GM12878 (cell line): ENCODE measurements around the gene CLN3. TPM values are rescaled to one million over a fixed set of nuclear protein-coding genes. Genes with fewer than 3 reads are reported as not detected.
"Not testable (repeated sequence)": the region's sequence is repeated elsewhere in the genome, so short reads cannot be mapped to it uniquely, and the experiment has no call there.

ENCODE experiments used
- ATAC-seq: fragments of 200-7000 bp; cut with Tn5 transposase; 3 replicates; pipeline ENCODE4 v1.9.1; 2020; ENCODE audit warnings: mild to moderate bottlenecking, moderate library complexity
- BruUV-seq: library from RNA; stranded (reverse); fragments of 400-500 nt; replicated peaks from 2 replicates; lab custom pipeline; 2021; lab: Mats Ljungman, UMichigan
- CTCF ChIA-PET: fragments of 300-600 bp; sonication (Branson Sonifier 250); formaldehyde crosslinking; extraction: SDS; loops from one replicate; lab custom pipeline; 2021; ENCODE audit warnings: inconsistent platforms; lab: Yijun Ruan, JAX
- POLR2A ChIA-PET: fragments of 350-600 bp; formaldehyde crosslinking; extraction: SDS; loops from one replicate; lab custom pipeline; 2021; ENCODE audit warnings: inconsistent platforms; lab: Charles Lee
- RAD21 ChIA-PET: fragments of 300-600 bp; sonication (Branson Sonifier 250); formaldehyde crosslinking; loops from one replicate; lab custom pipeline; 2023; ENCODE audit warnings: antibody characterized with exemption; ENCODE audit not compliant: unreplicated experiment; lab: Charles Lee
- SMC1A ChIA-PET: fragments of 300-600 bp; sonication (Branson Sonifier 250); formaldehyde crosslinking; loops from one replicate; lab custom pipeline; 2023; ENCODE audit not compliant: unreplicated experiment, uncharacterized antibody; lab: Charles Lee
- DNase-seq: peaks from one replicate; pipeline ENCODE4 v3.0.0-alpha.2; 2011; ENCODE audit warnings: low read depth, low spot score
- FAIRE-seq: peaks from 3 replicates; lab custom pipeline; 2011; peaks lifted over from hg19 to GRCh38; lab: Jason Lieb, UNC
- H2AFZ ChIP-seq: 2 replicates; pipeline ENCODE4 v1.6.0; 2011; ENCODE audit warnings: low read depth, low read length, control low read depth; ENCODE audit not compliant: control insufficient read depth
- H3K27ac ChIP-seq: 2 replicates; pipeline ENCODE4 v1.5.1; 2011; ENCODE audit warnings: control low read depth; ENCODE audit not compliant: control insufficient read depth, insufficient read depth
- H3K27me3 ChIP-seq, 2 experiments: replicated peaks in 1 of 2; 2 replicates each; pipeline versions ENCODE4 v1.6.0 to v1.6.1; 2011; ENCODE audit warnings: low read length in 1 of 2; ENCODE audit not compliant: control insufficient read depth in 2 of 2, insufficient read depth in 2 of 2
- H3K36me3 ChIP-seq, 2 experiments: 2 replicates each; pipeline ENCODE4 v1.5.1; 2011; ENCODE audit warnings: low read length in 1 of 2; ENCODE audit not compliant: control insufficient read depth in 2 of 2, insufficient read depth in 2 of 2
- H3K4me1 ChIP-seq: 2 replicates; pipeline ENCODE4 v1.6.1; 2011; ENCODE audit warnings: mild to moderate bottlenecking, low read length, moderate library complexity, mixed read lengths; ENCODE audit not compliant: control insufficient read depth, insufficient read depth
- H3K4me2 ChIP-seq: 2 replicates; pipeline ENCODE4 v1.6.0; 2011; ENCODE audit warnings: control low read depth; ENCODE audit not compliant: control insufficient read depth, insufficient read depth
- H3K4me3 ChIP-seq: fragments of 200-600 bp; sonication (generic); 2 replicates; pipeline ENCODE4 v1.5.1; 2016
- H3K79me2 ChIP-seq: 2 replicates; pipeline ENCODE4 v1.6.0; 2011; ENCODE audit warnings: low read length; ENCODE audit not compliant: control insufficient read depth, insufficient read depth
- H3K9ac ChIP-seq: 2 replicates; pipeline ENCODE4 v1.8.0; 2011; ENCODE audit warnings: low read length, control low read depth, mixed read lengths; ENCODE audit not compliant: control insufficient read depth, insufficient read depth
- H3K9me3 ChIP-seq: replicated peaks from 3 replicates; pipeline ENCODE4 v1.5.1; 2011; ENCODE audit warnings: mild to moderate bottlenecking, low read length; ENCODE audit not compliant: control insufficient read depth, insufficient read depth
- H4K20me1 ChIP-seq: 2 replicates; pipeline ENCODE4 v1.6.0; 2011; ENCODE audit not compliant: control insufficient read depth, insufficient read depth
- ZNF622 ChIP-seq: fragments of 450-650 bp; IDR thresholded peaks from 2 replicates; pipeline ENCODE4 v1.6.1; 2017; ENCODE audit warnings: mild to moderate bottlenecking, inconsistent platforms
- WGBS: methylation state at CpG from one replicate; pipeline ENCODE4 v1.1.6; 2016; ENCODE audit warnings: low lambda C conversion rate; ENCODE audit not compliant: insufficient replicate concordance, insufficient coverage; ENCODE audit errors: missing lambda C conversion rate; 5-methylcytosine and 5-hydroxymethylcytosine counted together
- in situ Hi-C: fragments of 300-500 bp; cut with MboI; formaldehyde crosslinking; loops from 9 replicates; pipeline ENCODE4 v1.14.3; 2018; ENCODE audit warnings: mixed read lengths
- intact Hi-C: fragments of 100-400 bp; cut with micrococcal nuclease; formaldehyde crosslinking; loops from one replicate; pipeline ENCODE4 v1.14.2; 2022; ENCODE audit not compliant: unreplicated experiment
- polyA plus RNA-seq, 11 experiments: library from polyadenylated mRNA; depleted of rRNA in 4 of 11; unstranded in 6 of 11; stranded (reverse) in 5 of 11; fragments of >200 nt; fragmentation: Nextera tagmentation in 4 of 11; fragmentation: Illumina TruSeq in 1 of 11; extraction: Ambion mirVana in 4 of 11; extraction: Trizol in 1 of 11; gene quantifications; 1 replicate in 1 of 11; 2 replicates in 10 of 11; pipeline versions ENCODE4 v1.2.1 to v1.2.3, GENCODE V29; 2011 to 2016; ENCODE audit warnings: inconsistent platforms in 2 of 11, missing spikeins in 2 of 11, low read depth in 1 of 11
- total RNA-seq, 4 experiments: library from RNA; depleted of rRNA in 3 of 4; stranded (reverse); fragments of >200 nt in 3 of 4; fragmentation: Illumina TruSeq in 1 of 4; extraction: Trizol in 1 of 4; gene quantifications; 2 replicates each; pipeline versions ENCODE4 v1.2.1 to v1.2.3, GENCODE V29; 2013 to 2021
- TF ChIP-seq, protein P1 (sequence below): fragments of 450-650 bp; IDR thresholded peaks from 2 replicates; pipeline ENCODE4 v1.6.1; 2016; ENCODE audit warnings: mild to moderate bottlenecking, moderate library complexity, borderline replicate concordance

Gene CLN3
- total and polyA plus RNA-seq, 10 of the 15 experiments (the other 5 are each of a cell fraction or from before 2014, with no cell fraction given) = 2.3 to 25.0 (median 16.6) TPM

DNA sequence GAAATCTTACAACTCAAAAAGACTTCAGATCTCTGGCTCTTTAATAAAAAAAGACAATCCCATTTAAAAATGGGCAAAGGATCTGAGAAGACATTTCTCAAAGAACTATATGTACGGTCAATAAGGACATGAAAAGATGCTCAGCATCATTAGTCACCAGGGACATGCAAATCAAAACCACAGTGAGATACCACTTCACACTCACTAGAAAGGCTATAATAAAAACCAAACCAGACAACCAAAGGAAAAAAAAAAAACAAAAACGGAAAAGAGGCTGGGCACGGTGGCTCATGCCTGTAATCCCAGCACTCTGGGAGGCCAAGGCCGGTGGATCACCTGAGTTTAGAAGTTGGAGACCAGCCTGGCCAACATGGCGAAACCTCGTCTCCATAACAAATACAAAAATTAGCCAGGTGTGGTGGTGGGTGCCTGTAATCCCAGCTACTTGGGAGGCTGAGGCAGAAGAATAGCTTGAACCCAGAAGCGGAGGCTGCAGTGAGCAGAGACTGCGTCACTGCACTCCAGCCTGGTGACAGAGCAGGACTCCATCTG, 18.1 kb downstream of the CLN3 start (continued):
- TF ChIP-seq, protein P1, sequence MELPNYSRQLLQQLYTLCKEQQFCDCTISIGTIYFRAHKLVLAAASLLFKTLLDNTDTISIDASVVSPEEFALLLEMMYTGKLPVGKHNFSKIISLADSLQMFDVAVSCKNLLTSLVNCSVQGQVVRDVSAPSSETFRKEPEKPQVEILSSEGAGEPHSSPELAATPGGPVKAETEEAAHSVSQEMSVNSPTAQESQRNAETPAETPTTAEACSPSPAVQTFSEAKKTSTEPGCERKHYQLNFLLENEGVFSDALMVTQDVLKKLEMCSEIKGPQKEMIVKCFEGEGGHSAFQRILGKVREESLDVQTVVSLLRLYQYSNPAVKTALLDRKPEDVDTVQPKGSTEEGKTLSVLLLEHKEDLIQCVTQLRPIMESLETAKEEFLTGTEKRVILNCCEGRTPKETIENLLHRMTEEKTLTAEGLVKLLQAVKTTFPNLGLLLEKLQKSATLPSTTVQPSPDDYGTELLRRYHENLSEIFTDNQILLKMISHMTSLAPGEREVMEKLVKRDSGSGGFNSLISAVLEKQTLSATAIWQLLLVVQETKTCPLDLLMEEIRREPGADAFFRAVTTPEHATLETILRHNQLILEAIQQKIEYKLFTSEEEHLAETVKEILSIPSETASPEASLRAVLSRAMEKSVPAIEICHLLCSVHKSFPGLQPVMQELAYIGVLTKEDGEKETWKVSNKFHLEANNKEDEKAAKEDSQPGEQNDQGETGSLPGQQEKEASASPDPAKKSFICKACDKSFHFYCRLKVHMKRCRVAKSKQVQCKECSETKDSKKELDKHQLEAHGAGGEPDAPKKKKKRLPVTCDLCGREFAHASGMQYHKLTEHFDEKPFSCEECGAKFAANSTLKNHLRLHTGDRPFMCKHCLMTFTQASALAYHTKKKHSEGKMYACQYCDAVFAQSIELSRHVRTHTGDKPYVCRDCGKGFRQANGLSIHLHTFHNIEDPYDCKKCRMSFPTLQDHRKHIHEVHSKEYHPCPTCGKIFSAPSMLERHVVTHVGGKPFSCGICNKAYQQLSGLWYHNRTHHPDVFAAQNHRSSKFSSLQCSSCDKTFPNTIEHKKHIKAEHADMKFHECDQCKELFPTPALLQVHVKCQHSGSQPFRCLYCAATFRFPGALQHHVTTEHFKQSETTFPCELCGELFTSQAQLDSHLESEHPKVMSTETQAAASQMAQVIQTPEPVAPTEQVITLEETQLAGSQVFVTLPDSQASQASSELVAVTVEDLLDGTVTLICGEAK = no peak
- no peak for TF ChIP-seq ZNF622

DNA sequence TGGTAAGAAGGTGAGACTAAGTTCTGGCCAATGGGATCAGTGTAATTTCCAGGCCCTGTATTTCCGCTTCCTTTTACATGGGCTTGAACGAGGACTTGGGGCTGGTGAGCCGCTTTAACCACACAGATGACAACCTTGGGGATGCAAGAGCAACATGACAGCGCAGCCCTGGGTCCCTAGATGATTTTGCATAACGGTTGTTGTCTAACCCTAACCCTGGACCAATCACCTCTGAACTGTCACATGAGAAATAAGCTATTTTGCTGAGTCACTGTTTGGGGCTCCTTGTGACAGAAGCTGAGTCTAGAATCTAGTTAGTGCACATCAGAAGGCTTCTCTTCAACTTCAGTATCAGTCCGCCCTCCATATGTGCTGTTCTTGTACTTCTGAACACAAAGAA, 44.8 kb downstream of the CLN3 start:
- H3K27me3 ChIP-seq, H3K4me1 ChIP-seq, H3K4me2 ChIP-seq, H2AFZ ChIP-seq, H3K27ac ChIP-seq, in situ Hi-C loops, CTCF ChIA-PET, H3K79me2 ChIP-seq, BruUV-seq, SMC1A ChIA-PET, ATAC-seq, H3K9ac ChIP-seq, H3K4me3 ChIP-seq, RAD21 ChIA-PET, intact Hi-C loops, POLR2A ChIA-PET, FAIRE-seq, H4K20me1 ChIP-seq, DNase-seq, H3K9me3 ChIP-seq, H3K36me3 ChIP-seq: not testable (repeated sequence)
- WGBS = no CpG with 5 or more reads among the region's 6 CpGs

DNA sequence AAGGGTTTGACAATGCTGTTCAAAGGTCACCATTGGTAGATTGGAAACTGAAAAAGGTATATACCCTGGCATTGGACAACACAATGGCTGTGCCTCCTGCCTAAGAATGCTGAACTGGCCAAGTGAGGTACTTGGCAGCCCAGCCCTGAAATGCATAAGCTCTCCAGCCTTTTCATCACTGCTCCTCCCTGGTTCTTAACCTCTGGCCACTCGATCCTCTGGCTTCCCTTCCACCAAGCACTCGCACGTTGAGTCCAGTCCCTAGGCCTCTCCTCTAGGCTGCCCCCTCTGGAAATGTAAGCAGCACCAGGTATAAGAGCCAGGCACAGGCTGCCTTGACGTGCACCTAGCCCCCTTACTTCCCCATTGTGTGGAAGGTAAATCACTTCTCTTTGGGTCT, 45.5 kb downstream of the CLN3 start:
- RAD21 ChIA-PET, POLR2A ChIA-PET, H3K36me3 ChIP-seq, BruUV-seq, DNase-seq, H3K79me2 ChIP-seq, in situ Hi-C loops, H3K4me2 ChIP-seq, intact Hi-C loops, H4K20me1 ChIP-seq, H3K4me1 ChIP-seq, FAIRE-seq, H3K9me3 ChIP-seq, H3K4me3 ChIP-seq, H3K27me3 ChIP-seq, CTCF ChIA-PET, ATAC-seq, H3K27ac ChIP-seq, H3K9ac ChIP-seq, SMC1A ChIA-PET, H2AFZ ChIP-seq: not testable (repeated sequence)
- WGBS = no CpG with 5 or more reads among the region's 4 CpGs

DNA sequence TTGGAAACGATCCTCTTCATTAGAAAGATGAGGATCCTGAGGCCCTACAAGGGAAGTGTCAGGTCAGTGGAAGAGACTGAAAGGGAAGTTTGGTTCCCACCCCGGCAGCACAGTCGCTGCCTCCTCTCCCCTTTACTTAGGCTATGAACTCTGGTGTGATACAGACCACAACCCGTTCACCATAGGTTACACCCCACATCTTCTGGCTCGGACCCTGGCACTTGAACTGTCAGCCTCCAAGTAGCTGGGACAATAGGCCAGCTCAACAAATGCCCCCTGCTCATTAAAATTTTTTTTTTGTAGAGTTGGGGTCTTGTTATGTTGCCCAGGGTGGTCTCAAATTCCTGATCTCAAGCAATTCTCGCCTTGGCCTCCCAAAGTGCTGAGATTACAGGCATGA, 47.9 kb downstream of the CLN3 start:
- SMC1A ChIA-PET, H3K4me3 ChIP-seq, in situ Hi-C loops, BruUV-seq, H3K79me2 ChIP-seq, H3K4me1 ChIP-seq, H2AFZ ChIP-seq, H3K27me3 ChIP-seq, intact Hi-C loops, RAD21 ChIA-PET, H3K9ac ChIP-seq, DNase-seq, H3K27ac ChIP-seq, H3K4me2 ChIP-seq, H4K20me1 ChIP-seq, ATAC-seq, FAIRE-seq, CTCF ChIA-PET, H3K36me3 ChIP-seq, H3K9me3 ChIP-seq, POLR2A ChIA-PET: not testable (repeated sequence)
- 11% methylated on average over 3 of the region's 6 CpGs for WGBS
